Middle frontal gyrus (tissue), 1 donor: ENCODE measurements around the gene GIGYF2.

Source experiments
- DNase-seq: peaks from one replicate; pipeline ENCODE4 v3.0.0-alpha.2; 2015; ENCODE audit warnings: low spot score; ENCODE audit errors: extremely low spot score

The GIGYF2 gene

DNA sequence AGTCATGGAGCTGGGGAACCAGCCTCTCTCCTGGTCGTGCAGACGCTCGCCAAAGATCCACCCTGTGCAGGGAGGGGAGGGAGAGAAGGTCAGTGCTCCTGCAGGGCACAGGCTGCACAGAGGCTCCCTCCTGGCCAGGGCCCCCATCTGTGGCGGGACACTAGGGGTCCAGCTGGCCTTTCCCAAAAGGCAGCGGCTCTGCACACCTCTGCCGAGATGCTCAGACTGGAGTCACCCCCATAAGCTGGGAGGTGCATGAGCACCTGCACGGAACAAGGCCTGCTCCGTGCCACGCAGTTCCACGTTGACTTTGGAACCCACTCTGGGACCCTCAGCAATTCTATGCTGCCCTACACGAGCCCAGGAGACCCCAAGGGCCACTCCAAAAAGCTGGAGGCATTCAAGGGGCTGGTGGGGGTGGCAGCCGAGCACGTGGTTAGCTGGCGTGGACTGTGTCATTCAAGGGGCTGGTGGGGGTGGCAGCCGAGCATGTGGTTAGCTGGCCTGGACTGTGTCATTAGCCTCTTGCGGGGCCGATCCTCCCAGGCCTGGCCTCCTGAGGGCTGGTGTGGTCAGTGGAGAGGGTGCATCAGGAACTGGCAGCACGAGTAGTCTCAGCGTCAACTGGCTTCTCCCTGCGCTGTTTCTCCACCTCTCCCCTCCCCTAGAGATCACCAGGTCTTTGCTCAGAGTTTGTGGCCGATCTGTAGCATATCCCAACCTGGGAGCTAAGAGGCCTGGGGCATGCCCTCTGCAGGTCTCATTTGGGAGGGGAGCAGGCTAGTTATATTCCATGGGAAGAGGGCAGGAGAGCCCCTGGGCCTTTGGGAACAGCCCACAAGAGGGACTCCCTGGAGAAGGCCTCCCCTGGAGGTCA is 182.7 kb downstream of the GIGYF2 start:
- DNase-seq, result no peak

DNA sequence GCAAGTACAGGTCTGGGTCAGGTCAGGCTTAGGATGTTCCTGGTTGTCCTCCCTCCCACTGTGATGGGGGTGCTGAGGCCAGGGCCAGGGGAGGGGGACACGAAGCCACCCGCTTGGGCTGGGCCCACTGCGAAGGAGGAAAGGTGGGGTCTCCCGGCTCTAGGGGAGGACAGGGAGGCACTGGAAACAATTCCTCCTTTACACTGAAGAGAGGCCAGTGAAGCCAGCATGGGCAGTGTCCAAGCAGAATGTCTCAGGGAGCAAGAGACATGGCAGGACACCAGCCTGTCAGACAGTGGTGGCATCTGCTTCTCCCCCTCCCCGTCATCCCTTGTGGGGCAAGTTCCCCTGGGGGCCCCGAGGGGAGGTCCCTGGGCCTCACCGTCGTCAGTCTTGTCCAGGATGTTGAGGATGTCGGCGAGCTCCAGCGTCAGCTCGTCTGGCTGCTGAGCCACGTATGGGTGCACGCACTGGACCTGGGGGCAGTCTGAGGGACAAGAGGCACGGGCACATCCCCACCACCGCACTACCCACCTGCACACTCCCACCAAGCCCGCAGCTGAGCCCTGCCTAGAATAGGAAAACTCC is 183.7 kb downstream of the GIGYF2 start:
- DNase-seq, result no peak

- no peak for DNase-seq
Measured at GRCh38 chr2:232882085-232882484, 185.0 kb downstream of the GIGYF2 start.

DNA sequence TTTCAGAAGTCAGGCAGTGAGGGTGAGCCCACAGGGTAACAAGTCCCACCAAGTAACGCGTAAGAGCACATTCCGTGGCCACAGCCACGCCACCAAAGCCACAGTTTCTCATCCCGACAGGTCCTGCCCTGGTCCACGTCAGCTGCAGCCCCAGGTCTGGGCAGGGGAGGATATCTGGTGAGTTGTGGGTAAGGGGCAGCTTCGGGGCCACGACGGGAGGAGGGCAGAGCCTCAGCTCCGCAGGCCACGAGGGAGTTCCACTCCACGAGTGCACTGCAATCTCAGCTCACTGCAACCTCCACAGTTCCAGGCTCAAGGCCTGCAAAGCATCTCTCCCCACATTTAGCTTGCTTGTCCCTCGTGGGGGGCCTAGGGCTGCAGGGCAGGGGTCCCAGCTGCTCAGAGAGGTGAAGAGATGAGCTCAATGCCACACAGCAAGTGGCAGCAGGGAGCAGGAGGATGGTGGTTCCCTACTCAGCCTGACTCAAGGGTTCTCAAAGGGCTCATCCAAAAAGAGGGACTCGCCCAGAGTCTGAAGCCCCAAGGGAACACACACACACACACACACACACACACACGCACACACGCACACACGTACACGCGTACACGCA is 185.5 kb downstream of the GIGYF2 start:
- DNase-seq, result no peak

DNA sequence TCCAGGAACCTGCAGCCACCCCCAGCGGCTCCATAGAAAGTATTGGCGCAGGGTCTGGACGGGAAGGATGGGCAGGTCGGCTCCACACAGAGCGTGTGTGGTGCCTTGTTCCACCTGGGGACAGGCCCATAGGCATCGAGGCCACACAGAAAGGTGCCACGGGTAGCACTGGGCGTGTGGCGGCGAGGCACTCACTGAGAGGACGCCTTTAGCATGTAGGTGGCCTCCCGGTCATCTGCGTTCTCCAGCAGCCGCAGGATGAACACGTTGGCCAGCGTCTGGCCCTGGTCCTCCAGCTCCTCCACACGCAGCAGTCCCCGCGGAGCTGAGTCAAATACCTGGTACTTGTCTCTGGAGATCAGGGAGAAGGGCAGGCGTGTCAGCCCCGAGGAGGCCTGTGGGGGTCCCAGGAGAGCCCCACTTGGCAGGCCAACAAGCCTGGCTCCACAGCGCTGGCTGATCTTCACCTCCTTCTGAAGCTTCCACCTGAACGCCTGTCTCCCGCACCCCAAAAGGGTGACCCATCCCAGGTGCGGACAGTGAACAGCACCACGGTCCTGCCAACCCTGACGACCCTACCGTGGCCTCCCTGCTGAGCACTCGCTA is 186.1 kb downstream of the GIGYF2 start:
- DNase-seq, result no peak

DNA sequence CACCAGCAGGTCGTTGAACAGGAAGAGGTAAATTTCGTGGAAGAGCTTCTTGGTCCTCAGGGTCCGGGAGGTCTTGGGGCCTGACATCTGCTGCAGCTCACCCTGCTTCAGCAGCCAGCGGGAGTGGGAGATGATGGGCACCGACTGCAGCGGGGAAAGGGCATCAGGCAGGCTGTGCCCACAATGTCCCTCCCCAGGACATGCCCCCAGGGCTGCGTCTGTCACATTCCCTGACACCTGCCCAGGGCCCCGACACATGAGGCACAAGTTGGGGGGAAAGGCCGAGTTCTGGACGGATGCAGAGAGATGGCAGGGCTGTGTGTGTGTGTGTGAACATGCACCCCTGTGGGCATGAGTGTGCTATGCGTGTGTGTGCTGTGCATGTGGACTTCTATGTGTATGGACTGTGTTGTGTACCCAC is 186.9 kb downstream of the GIGYF2 start:
- DNase-seq, result no peak

DNA sequence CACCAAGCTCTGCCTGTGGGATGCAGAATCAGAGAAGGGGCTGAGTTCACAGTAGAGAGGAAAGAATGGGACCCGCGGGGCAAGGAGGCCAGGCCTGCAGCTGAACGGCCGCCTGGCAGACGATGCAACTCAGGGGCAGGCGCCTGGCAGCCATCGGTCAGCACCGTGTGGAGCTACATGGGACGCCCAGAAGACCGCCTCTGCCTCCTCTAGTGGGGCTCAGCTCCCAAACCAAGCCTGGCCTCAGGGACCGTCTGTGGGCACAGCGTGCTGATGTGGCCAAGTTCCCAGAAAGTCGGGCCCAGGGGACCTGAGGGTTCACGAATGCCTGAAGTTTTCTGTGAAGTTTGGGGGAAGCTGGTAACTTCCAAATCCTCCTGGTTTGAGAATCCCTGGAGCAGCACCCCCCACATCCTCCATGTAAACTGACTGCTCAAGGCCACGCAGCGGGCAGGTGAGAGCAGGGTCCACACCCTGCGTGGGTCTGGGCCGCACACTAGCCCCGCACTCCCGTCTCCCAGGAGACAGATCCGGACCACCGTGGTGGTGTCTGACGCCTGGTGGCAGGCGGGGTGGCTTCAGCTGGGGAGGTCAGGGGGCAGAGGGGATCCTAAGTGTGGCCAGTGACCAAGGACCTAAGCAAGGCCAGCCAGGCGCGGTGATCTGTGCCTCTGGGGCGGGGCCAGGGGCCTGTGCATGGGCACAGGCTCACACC is 187.6 kb downstream of the GIGYF2 start:
- no peak for DNase-seq

DNA sequence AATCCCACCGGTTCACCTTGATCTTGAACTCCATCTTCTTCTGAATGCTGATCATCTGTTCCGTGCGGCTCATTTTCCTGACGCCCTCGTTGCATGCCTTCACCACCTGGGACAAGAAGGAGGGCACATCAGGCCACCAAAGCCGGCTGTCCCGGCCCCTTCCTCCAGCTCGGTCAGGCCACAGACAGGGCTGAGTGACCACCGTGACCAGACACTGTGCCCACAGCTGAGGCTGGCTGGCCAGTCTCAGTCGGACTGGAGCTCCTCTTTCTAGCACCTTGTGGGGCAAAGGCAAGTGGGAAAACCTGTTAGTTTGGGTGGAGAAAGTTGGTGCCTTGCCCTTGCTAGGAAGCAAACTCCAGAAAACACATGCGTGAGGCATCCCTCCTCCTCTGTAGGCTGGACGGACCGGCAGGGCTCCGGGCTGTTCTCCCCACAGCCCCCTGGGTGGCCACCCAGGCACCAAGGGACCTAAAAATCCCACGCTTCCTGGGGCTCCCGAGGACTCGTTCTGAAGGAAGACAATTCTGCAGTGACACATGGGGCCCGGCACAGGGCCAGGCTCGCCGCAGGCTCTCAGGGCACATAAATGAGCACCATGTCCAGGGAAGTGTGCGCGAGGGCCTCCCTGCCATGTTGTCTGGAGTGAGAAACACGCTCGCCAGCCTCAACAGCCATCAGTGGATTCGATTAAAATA is 188.3 kb downstream of the GIGYF2 start:
- DNase-seq, result no peak

DNA sequence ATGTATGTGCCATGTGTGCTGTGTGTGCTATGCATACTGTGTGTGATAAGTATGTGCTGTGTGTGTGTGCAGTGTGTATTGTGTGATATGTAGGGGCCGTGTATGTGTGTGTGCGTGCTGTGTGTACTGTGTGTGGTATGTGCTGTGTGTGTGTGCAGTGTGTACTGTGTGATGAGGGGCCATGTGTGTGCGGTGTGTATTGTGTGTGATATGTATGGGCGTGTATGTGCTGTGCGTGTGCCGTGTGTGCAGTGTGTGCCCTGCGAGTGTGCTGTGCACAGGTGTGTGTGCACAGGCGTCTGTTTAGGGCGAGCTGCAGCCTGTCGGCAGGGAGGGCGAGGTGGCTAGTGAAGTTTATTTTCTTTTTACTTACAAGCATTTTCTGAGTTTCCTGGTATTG is 189.0 kb downstream of the GIGYF2 start:
- DNase-seq, result no peak

- DNase-seq, result no peak
Measured at GRCh38 chr2:232886632-232887031, 189.5 kb downstream of the GIGYF2 start.

- no peak for DNase-seq
Measured at GRCh38 chr2:232887171-232887850, 190.2 kb downstream of the GIGYF2 start.

DNA sequence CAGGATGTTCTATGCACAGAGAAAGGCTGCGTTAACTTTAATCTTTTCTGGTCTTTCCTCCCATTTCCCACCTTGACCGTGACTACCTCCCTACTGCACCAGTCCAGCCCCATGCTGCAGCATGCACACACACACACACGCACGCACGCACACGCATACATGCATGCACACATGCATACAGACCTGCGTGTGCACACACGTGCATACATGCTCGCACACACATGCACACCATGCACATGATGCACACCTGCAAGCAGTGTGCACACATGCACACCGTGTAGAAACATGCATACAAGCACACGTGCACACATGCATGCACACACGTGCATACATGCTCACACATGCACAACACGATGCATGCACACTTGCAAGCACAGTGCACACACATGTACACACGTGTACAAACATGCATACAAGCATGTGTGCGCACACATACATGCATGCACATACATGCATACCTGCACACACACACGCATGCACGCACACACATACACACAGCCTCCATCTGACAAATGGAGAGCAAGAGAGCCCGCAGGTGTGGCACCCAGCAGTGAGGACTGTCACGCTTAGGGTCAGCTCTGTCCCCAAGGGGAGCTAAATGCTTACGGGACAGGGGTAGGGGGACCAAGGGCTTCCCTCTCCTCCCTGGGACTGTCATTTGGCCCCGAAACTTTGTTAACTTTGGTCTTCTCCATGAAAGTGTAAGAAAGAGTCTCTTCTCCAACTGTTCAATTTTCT is 191.1 kb downstream of the GIGYF2 start:
- DNase-seq, result no peak

DNA sequence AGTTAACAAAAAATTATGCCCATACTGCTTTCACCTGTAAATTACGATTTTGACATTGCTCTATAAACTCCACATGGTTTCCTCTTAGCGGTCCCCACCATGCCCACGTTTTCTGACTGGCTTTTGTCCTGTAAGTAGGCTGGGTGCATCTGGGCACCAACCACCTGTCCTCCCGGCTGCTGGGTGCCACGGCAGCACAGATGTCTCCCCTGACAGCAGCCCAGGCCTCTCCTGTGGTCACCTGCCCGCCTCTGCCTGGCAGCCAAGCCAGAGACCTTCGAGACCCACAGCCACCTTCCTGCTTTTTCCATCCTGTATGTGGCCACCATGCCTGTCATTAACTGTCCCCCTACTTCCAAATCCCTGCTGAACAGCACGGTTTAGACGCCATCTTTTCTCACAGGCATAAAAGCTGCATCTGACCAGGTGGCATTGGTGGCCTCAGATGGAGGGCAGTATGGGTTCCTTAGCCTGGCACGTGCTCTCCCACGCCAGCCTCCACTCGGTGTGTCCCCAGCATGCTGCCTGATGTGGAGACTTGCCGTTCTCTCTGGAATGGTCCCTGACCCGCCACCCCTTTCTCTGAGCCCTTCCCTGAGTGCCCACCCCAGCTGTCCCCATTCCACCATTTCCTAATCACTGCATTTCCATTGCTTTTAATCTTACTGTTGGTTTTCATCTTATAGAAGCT is 191.9 kb downstream of the GIGYF2 start:
- no peak for DNase-seq

DNA sequence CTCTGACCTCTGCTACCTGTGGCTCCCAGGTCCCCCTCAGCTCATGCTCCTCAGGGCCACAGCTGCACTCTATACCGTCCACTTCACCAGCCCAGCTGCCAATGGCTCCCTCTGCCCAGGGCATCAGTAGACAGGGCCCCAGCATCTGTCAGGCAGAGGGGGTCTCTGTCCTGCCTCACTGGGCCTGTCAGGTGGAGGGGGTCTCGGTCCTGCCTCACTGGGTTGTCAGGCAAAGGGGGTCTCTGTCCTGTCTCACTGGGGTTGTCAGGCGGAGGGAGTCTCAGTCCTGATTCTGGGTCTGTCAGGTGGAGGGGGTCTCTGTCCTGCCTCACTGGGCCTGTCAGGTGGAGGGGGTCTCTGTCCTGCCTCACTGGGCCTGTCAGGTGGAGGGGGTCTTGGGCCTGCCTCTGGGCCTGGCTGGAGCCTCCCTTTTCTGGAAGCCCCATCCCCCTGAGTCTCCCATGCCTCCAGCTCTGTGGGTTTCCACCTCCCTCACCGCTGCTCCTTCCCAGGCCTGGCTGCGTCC is 192.8 kb downstream of the GIGYF2 start:
- DNase-seq, result no peak

- no peak for DNase-seq
Measured at GRCh38 chr2:232890536-232890895, 193.4 kb downstream of the GIGYF2 start.

- DNase-seq, result no peak
Measured at GRCh38 chr2:232890896-232891601, 193.9 kb downstream of the GIGYF2 start.

DNA sequence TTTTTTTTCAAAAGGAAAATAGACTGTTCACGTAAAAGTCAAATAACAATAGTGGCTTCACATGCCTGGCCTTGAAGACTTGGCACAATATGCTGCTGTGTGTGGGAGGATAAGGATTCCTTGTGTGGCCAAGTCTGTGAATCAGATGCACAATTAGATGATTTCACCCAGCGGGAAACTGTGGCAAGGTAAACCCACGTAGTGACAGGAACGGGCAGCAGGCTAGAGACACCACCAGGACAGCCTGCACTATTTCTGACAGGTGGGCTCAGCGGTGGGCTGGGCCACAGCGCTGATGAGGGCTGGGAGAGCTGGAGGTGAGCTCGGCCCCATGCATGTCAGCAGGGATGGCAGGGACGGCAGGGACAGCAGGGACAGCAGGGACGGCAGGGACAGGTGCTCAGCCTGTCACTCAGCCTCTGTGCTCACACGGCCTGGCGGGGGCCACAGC is 194.5 kb downstream of the GIGYF2 start:
- peak; percentile 42 for DNase-seq

DNA sequence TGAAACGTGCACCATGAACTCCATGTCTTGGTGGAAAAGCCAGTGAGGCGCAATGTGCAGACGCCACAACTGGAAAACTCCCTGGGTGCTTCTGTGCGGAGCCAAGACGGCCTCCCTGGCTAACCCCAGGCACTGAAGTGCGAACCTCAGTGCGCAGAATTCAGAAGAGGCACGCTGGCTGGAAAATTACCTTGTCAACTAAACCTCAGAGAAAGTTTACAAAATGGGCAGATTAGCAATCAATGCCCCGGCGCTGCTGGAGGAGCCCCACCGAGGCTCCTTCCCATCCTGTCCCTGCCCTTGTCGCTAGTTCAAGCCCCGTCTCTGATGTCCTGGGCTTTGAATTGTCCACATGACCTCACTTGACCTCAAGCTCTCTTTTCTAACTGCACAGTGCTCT is 195.1 kb downstream of the GIGYF2 start:
- DNase-seq, result no peak
